NCI-H128 (cell line): ENCODE measurements around the gene F2R.
"Not testable (repeated sequence)": the region's sequence is repeated elsewhere in the genome, so short reads cannot be mapped to it uniquely, and the experiment has no call there.

Experiments
- DNase-seq: peaks from one replicate; lab custom pipeline; 2025; ENCODE audit not compliant: unreplicated experiment; lab: John Stamatoyannopoulos, UW

Gene F2R

GRCh38 chr5:76715736-76716455 is at the start of gene F2R:
Gene F2R (plus strand): TSS chr5:76716126. CDS start chr5:76716308, 182 bp downstream.
- no peak for DNase-seq

GRCh38 chr5:76667495-76667894 is 48.4 kb upstream of the F2R start:
- DNase-seq, result no peak

GRCh38 chr5:76669245-76669644 is 46.7 kb upstream of the F2R start:
- no peak for DNase-seq

GRCh38 chr5:76670508-76670907 is 45.4 kb upstream of the F2R start:
- no peak for DNase-seq

- no peak for DNase-seq
Measured at GRCh38 chr5:76672242-76672641, 43.7 kb upstream of the F2R start.

GRCh38 chr5:76673125-76673524 is 42.8 kb upstream of the F2R start:
- no peak for DNase-seq

- no peak for DNase-seq
Measured at GRCh38 chr5:76674330-76675066, 41.4 kb upstream of the F2R start.

GRCh38 chr5:76675364-76675763 is 40.6 kb upstream of the F2R start:
- no peak for DNase-seq

- DNase-seq, result no peak
Measured at GRCh38 chr5:76677849-76678472, 38.0 kb upstream of the F2R start.

- no peak for DNase-seq
Measured at GRCh38 chr5:76679231-76679630, 36.7 kb upstream of the F2R start.

GRCh38 chr5:76680826-76681225 is 35.1 kb upstream of the F2R start:
- not testable (repeated sequence) for DNase-seq

- DNase-seq, result no peak
Measured at GRCh38 chr5:76681287-76681686, 34.6 kb upstream of the F2R start.

GRCh38 chr5:76682387-76682786 is 33.5 kb upstream of the F2R start:
- no peak for DNase-seq

GRCh38 chr5:76683816-76684731 is 31.9 kb upstream of the F2R start:
- DNase-seq, result no peak

GRCh38 chr5:76684756-76685519 is 31.0 kb upstream of the F2R start:
- DNase-seq, result no peak

GRCh38 chr5:76685704-76686103 is 30.2 kb upstream of the F2R start:
- no peak for DNase-seq

- DNase-seq, result no peak
Measured at GRCh38 chr5:76688212-76688611, 27.7 kb upstream of the F2R start.

GRCh38 chr5:76688836-76689235 is 27.1 kb upstream of the F2R start:
- DNase-seq, result no peak

- DNase-seq, result no peak
Measured at GRCh38 chr5:76689321-76690036, 26.4 kb upstream of the F2R start.
